Calu3 (cell line): ENCODE measurements around the gene GATAD2B. TPM values are rescaled to one million over a fixed set of nuclear protein-coding genes. Genes with fewer than 3 reads are reported as not detected.

Experiments used
- BruUV-seq: library from RNA; stranded (reverse); fragments of 400-500 nt; replicated peaks from 2 replicates; lab custom pipeline; 2021; lab: Mats Ljungman, UMichigan
- CTCF ChIA-PET: fragments of 300-600 bp; sonication (Branson Sonifier 250); formaldehyde crosslinking; loops from one replicate; lab custom pipeline; 2022; ENCODE audit warnings: antibody characterized with exemption; lab: Charles Lee
- DNase-seq: peaks from one replicate; pipeline ENCODE4 v3.0.0; 2022
- H3K27ac Mint-ChIP-seq: one replicate; pipeline ENCODE4 v1.8.0; 2022; ENCODE audit warnings: mixed read lengths; ENCODE audit not compliant: unreplicated experiment
- H3K27me3 Mint-ChIP-seq: one replicate; pipeline ENCODE4 v1.8.0; 2022; ENCODE audit warnings: mixed read lengths; ENCODE audit not compliant: unreplicated experiment
- H3K36me3 Mint-ChIP-seq: one replicate; pipeline ENCODE4 v1.8.0; 2022; ENCODE audit warnings: mild to moderate bottlenecking, moderate library complexity, mixed read lengths; ENCODE audit not compliant: insufficient read depth, unreplicated experiment
- H3K4me1 Mint-ChIP-seq: one replicate; pipeline ENCODE4 v1.8.0; 2022; ENCODE audit warnings: mild to moderate bottlenecking, low read depth, mixed read lengths; ENCODE audit not compliant: unreplicated experiment
- H3K4me3 Mint-ChIP-seq: one replicate; pipeline ENCODE4 v1.8.0; 2022; ENCODE audit warnings: mild to moderate bottlenecking, low read depth, moderate library complexity, mixed read lengths; ENCODE audit not compliant: unreplicated experiment
- H3K9me3 Mint-ChIP-seq: one replicate; pipeline ENCODE4 v1.8.0; 2022; ENCODE audit warnings: low read depth, mixed read lengths; ENCODE audit not compliant: unreplicated experiment
- CTCF ChIP-seq: fragments of 200-600 bp; IDR thresholded peaks from one replicate; pipeline ENCODE4 v1.8.0; 2022; ENCODE audit warnings: antibody characterized with exemption; ENCODE audit not compliant: unreplicated experiment
- intact Hi-C: fragments of 100-400 bp; cut with micrococcal nuclease; formaldehyde crosslinking; loops from one replicate; pipeline ENCODE4 v1.10.0; 2022; ENCODE audit not compliant: unreplicated experiment
- total RNA-seq: library from RNA; stranded (reverse); gene quantifications from 2 replicates; pipeline ENCODE4 v1.2.3, GENCODE V29; 2022

The GATAD2B gene
- total RNA-seq, 1 experiment from 2014 or later: 62.5 TPM

DNA sequence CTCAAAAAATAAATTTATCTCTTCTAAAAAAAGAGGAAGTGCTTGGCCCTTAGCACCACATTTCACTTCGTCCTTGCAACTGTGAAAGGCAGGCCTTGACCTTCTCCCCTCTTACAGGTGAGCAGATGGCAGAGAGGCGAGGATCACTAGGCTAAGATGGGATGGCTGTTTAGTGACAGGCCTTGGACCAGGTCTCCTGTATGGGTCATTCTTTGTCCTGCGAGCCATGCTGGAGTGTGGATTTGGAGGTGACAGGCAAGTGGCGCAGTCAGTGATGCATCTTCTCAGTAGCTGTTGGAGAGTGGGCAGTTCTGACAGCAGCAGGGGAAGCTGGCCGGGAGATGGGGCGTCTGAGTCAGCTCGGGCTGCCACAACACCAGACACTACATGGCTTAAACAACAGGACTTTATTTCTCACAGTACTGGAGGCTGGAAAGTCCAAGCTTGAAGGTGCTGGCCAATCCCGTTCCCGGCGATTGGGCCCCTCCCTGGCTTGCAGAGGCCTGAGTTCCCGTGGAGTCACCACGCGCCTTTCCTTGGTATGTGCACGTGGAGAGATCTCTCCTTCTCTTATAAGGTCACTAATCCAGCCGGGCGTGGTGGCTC is 131.0 kb downstream of the GATAD2B start:
- Mint-ChIP-seq H3K27ac (no peak overlapping the region), H3K27me3 (peaks cover 67% of the 10 kb centered on the region), H3K9me3 (no peaks in the 10 kb centered on the region), H3K4me3 (no peak overlapping the region), H3K4me1 (peaks cover 9% of the 10 kb centered on the region), H3K36me3 (peaks cover 4% of the 10 kb centered on the region)
- DNase-seq: peak; percentile 36
- CTCF ChIA-PET: interaction anchor here (0.6 kb wide), 2 partner anchors 104 to 432 kb away, joined by 3 read pairs; no protein-coding TSS in a partner anchor
- no peak for TF ChIP-seq CTCF
- no TSS peak for BruUV-seq
- intact Hi-C loops: no loop called here

DNA sequence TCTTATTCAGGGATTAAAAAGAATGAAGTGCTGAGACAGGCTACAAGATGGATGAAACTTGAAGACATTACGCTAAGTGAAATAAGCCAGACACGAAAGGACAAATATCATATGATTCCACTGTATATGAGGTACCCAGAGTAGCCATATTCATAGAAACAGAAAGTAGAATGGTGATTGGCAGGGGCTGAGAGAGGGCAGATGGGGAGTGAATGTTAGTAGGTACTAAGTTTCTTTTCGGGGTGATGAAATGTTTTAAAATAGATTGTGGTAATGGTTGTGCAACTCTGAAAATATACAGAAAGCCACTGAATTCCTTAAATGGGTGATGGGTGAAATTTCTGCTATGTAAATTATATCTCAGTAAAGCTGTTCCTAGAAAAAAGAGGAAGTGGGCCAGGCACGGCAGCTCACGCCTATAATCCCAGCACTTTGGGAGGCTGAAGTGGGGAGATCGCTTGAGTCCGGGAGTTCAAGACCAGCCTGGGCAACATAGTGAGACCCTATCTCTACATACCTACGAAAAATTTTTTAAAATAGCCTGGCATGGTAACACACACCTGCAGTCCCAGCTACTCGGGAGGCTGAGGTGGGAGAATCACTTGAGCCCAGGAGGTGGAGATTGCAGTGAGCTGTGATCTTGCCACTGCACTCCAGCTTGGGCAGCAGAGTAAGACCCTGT is 131.7 kb downstream of the GATAD2B start:
- Mint-ChIP-seq H3K9me3 (no peaks in the 10 kb centered on the region), H3K4me3 (no peak overlapping the region), H3K36me3 (peaks cover 4% of the 10 kb centered on the region), H3K27me3 (peaks cover 67% of the 10 kb centered on the region), H3K27ac (no peak overlapping the region), H3K4me1 (peaks cover 9% of the 10 kb centered on the region)
- intact Hi-C loops: no loop called here
- no peak for DNase-seq
- TF ChIP-seq CTCF: no peak
- no TSS peak for BruUV-seq
- CTCF ChIA-PET: interaction anchor here (0.6 kb wide), 1 partner anchor 432 kb away, joined by 3 read pairs; no protein-coding TSS in a partner anchor

- peaks cover 4% of the 10 kb centered on the region for H3K36me3 Mint-ChIP-seq
- H3K9me3 Mint-ChIP-seq: no peaks in the 10 kb centered on the region
- H3K27me3 Mint-ChIP-seq: peaks cover 67% of the 10 kb centered on the region
- no peak overlapping the region for H3K4me3 Mint-ChIP-seq
- intact Hi-C loops: no loop called here
- TF ChIP-seq CTCF: no peak
- peaks cover 9% of the 10 kb centered on the region for H3K4me1 Mint-ChIP-seq
- no peak for DNase-seq
- H3K27ac Mint-ChIP-seq: no peak overlapping the region
- CTCF ChIA-PET: no interaction called here
- no TSS peak for BruUV-seq
These were observed 132.3 kb downstream of the GATAD2B start for GRCh38 chr1:153790313-153790965.

GRCh38 chr1:153789478-153790034 is 133.2 kb downstream of the GATAD2B start:
- no peak for TF ChIP-seq CTCF
- Mint-ChIP-seq H3K27ac (no peak overlapping the region), H3K4me3 (no peak overlapping the region), H3K27me3 (peaks cover 59% of the 10 kb centered on the region), H3K4me1 (peaks cover 9% of the 10 kb centered on the region), H3K36me3 (no peaks in the 10 kb centered on the region), H3K9me3 (no peaks in the 10 kb centered on the region)
- no TSS peak for BruUV-seq
- CTCF ChIA-PET: interaction anchor here (0.6 to 0.7 kb wide), 2 partner anchors 9 to 17 kb away, joined by 3 to 7 read pairs; no protein-coding TSS in a partner anchor
- DNase-seq: no peak
- intact Hi-C loops: no loop called here
